ENCODE measurements around the gene WWOX. TPM values are rescaled to one million over a fixed set of nuclear protein-coding genes. Genes with fewer than 3 reads are reported as not detected.

WWOX gene
- total and polyA plus RNA-seq, 2 of the 13 experiments (the other 11 are each of a cell fraction or from before 2014, with no cell fraction given): 9.1 to 37.4 TPM

GRCh38 chr16:78252757-78253156 lies 153.3 kb downstream of the WWOX start (continued):
- TF ChIP-seq ZBED4 (CRISPR knock-in tag; IDR thresholded peaks at IDR 0.05; ENCODE audit: borderline replicate concordance) (no peak), MLXIP (CRISPR knock-in tag; IDR thresholded peaks at IDR 0.05; ENCODE audit: borderline replicate concordance) (no peak), DZIP1 (CRISPR knock-in tag; IDR thresholded peaks at IDR 0.05) (no peak), LRRFIP1 (CRISPR knock-in tag; conservative IDR thresholded peaks at IDR 0.05) (no peak), CENPBD1 (CRISPR knock-in tag; IDR thresholded peaks at IDR 0.05; ENCODE audit: borderline replicate concordance, low read depth) (no peak), ZNF562 (CRISPR knock-in tag; IDR thresholded peaks at IDR 0.05; ENCODE audit: borderline replicate concordance) (no peak), POLR2A (IDR thresholded peaks at IDR 0.05; ENCODE audit: insufficient read depth in 1 of 2, low read depth in 2 of 2, low read length in 2 of 2) (no peak), DPF2 (CRISPR knock-in tag; IDR thresholded peaks at IDR 0.05; ENCODE audit: borderline replicate concordance, low read depth) (peak; percentile 70), ISL2 (CRISPR knock-in tag; IDR thresholded peaks at IDR 0.05) (peak; percentile 96), PHF20 (CRISPR knock-in tag; IDR thresholded peaks at IDR 0.05) (no peak), ARNT2 (CRISPR knock-in tag; IDR thresholded peaks at IDR 0.05; ENCODE audit: low read depth) (no peak), SOX5 (CRISPR knock-in tag; IDR thresholded peaks at IDR 0.05; ENCODE audit: borderline replicate concordance) (peak; percentile 96)
